Coronary artery (tissue), 2 donors: ENCODE results near the gene KIAA1671.

Experiments
- DNase-seq: peaks from one replicate; pipeline ENCODE4 v3.0.0-alpha.2; 2017; ENCODE audit warnings: low spot score
- H3K27ac ChIP-seq, 2 donors: fragments of 200-600 bp; sonication (generic); one replicate each; pipeline ENCODE4 v1.5.1; 2016 to 2019
- H3K4me3 ChIP-seq: fragments of 200-600 bp; sonication (generic); 2 replicates; pipeline ENCODE4 v1.5.1; 2016; ENCODE audit warnings: mild to moderate bottlenecking, moderate library complexity
- CTCF ChIP-seq: fragments of 200-600 bp; sonication (generic); IDR thresholded peaks from one replicate; pipeline ENCODE4 v1.5.1; 2019; ENCODE audit warnings: antibody characterized with exemption

The KIAA1671 gene

GRCh38 chr22:25114369-25115362 is 162.2 kb downstream of the KIAA1671 start:
- no peak overlapping the region for H3K4me3 ChIP-seq

GRCh38 chr22:25119609-25120008 is 167.1 kb downstream of the KIAA1671 start:
- H3K27ac ChIP-seq, result peak overlapping the region; percentile 3 to 76
- no peak overlapping the region for H3K4me3 ChIP-seq
- no peak for TF ChIP-seq CTCF

More at GRCh38 chr22:25114369-25115362, 162.2 kb downstream of the KIAA1671 start:
- no peak for DNase-seq
- peak overlapping the region; percentile 77 to 93 for H3K27ac ChIP-seq
- no peak for TF ChIP-seq CTCF

GRCh38 chr22:25120093-25120561 is 167.6 kb downstream of the KIAA1671 start:
- Histone ChIP-seq H3K4me3 (no peak overlapping the region), H3K27ac (peak overlapping the region; percentile 3 to 76)
- no peak for DNase-seq
- no peak for TF ChIP-seq CTCF

More at GRCh38 chr22:25119609-25120008, 167.1 kb downstream of the KIAA1671 start:
- no peak for DNase-seq

GRCh38 chr22:25120761-25121212 is 168.3 kb downstream of the KIAA1671 start:
- DNase-seq, result no peak
- peak overlapping the region; percentile 17 to 76 for H3K27ac ChIP-seq
- TF ChIP-seq CTCF, result no peak
- no peak overlapping the region for H3K4me3 ChIP-seq

- H3K27ac ChIP-seq, result no peak overlapping the region
Observed at GRCh38 chr22:25122136-25122764, 169.7 kb downstream of the KIAA1671 start.

GRCh38 chr22:25123677-25124076 is 171.2 kb downstream of the KIAA1671 start:
- peak overlapping the region in 1 of 2 donors; percentile 2 for H3K27ac ChIP-seq
- DNase-seq, result no peak

More at GRCh38 chr22:25122136-25122764, 169.7 kb downstream of the KIAA1671 start:
- no peak overlapping the region for H3K4me3 ChIP-seq
- no peak for TF ChIP-seq CTCF
- DNase-seq, result no peak

More at GRCh38 chr22:25123677-25124076, 171.2 kb downstream of the KIAA1671 start:
- TF ChIP-seq CTCF, result no peak
- no peak overlapping the region for H3K4me3 ChIP-seq
